ENCODE results near the gene PDE4B.

DNA sequence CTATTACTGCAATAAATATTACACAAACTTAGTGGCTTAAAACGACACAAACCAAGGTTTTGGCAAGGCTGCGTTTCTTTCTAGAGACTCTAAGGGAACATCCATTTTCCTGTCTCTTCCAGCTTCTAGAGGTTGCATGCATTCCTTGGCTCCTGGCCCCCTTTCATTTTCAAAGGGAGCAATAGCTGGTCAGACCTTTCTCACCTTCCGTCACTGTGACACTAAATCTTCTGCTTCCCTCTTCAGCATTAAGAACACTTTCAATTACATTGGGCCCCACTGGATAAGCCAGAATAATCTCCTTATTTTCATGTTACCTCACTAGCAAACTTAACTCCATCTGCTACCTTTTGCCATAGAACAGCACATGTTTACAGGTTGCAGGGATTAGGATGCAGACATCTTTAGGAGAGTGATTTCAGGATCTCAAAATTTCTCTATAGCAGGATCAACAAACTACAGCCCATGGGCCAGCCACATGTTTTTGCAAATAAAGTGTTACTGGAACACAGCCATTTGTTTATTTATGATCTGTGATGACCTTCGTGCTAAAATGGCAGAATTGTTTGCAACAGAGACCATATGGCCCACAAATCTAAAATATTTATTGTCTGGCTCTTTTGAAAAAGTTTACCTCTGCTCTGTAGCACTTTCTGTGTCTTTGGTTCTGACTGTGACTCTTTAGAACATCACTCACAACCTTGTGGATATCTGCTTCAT is 519.7 kb downstream of the PDE4B start:
- TF ChIP-seq, protein P1, sequence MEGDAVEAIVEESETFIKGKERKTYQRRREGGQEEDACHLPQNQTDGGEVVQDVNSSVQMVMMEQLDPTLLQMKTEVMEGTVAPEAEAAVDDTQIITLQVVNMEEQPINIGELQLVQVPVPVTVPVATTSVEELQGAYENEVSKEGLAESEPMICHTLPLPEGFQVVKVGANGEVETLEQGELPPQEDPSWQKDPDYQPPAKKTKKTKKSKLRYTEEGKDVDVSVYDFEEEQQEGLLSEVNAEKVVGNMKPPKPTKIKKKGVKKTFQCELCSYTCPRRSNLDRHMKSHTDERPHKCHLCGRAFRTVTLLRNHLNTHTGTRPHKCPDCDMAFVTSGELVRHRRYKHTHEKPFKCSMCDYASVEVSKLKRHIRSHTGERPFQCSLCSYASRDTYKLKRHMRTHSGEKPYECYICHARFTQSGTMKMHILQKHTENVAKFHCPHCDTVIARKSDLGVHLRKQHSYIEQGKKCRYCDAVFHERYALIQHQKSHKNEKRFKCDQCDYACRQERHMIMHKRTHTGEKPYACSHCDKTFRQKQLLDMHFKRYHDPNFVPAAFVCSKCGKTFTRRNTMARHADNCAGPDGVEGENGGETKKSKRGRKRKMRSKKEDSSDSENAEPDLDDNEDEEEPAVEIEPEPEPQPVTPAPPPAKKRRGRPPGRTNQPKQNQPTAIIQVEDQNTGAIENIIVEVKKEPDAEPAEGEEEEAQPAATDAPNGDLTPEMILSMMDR (IDR thresholded peaks at IDR 0.05): no peak
- no peak for TF ChIP-seq POLR2AphosphoS5 (IDR thresholded peaks at IDR 0.05; ENCODE audit: insufficient read depth in 1 of 2, low read depth in 1 of 2)

Data from vagina (tissue), 2 donors.